ENCODE measurements around the gene BRSK2.

Gene BRSK2

GRCh38 chr11:1469911-1470680 is 80.4 kb downstream of the BRSK2 start:
- no peak for DNase-seq

- no peak for DNase-seq
These were observed 81.2 kb downstream of the BRSK2 start for GRCh38 chr11:1470681-1471611.

- no peak for DNase-seq
These were observed 82.0 kb downstream of the BRSK2 start for GRCh38 chr11:1471736-1472135.

- no peak for DNase-seq
These were observed 82.7 kb downstream of the BRSK2 start for GRCh38 chr11:1472180-1473005.

- DNase-seq: no peak
These were observed 83.4 kb downstream of the BRSK2 start for GRCh38 chr11:1473011-1473628.

- no peak for DNase-seq
These were observed 84.1 kb downstream of the BRSK2 start for GRCh38 chr11:1473786-1474185.

- no peak for DNase-seq
These were observed 86.1 kb downstream of the BRSK2 start for GRCh38 chr11:1475841-1476240.

GRCh38 chr11:1476940-1477736 is 87.4 kb downstream of the BRSK2 start:
- DNase-seq: no peak

- no peak for DNase-seq
These were observed 88.3 kb downstream of the BRSK2 start for GRCh38 chr11:1478011-1478410.

GRCh38 chr11:1478544-1478943 is 88.8 kb downstream of the BRSK2 start:
- DNase-seq: no peak

- no peak for DNase-seq
These were observed 89.4 kb downstream of the BRSK2 start for GRCh38 chr11:1479006-1479677.

- DNase-seq: no peak
These were observed 90.0 kb downstream of the BRSK2 start for GRCh38 chr11:1479678-1480118.

- DNase-seq: no peak
These were observed 90.4 kb downstream of the BRSK2 start for GRCh38 chr11:1480191-1480554.

GRCh38 chr11:1480555-1481482 is 91.1 kb downstream of the BRSK2 start:
- no peak for DNase-seq

- DNase-seq: no peak
These were observed 91.7 kb downstream of the BRSK2 start for GRCh38 chr11:1481483-1481825.

- DNase-seq: no peak
These were observed 92.2 kb downstream of the BRSK2 start for GRCh38 chr11:1481861-1482441.

- no peak for DNase-seq
These were observed 93.1 kb downstream of the BRSK2 start for GRCh38 chr11:1482581-1483444.

- no peak for DNase-seq
These were observed 93.8 kb downstream of the BRSK2 start for GRCh38 chr11:1483445-1483961.
